AG04450 (cell line): ENCODE results near the gene CCL4. TPM values are rescaled to one million over a fixed set of nuclear protein-coding genes. Genes with fewer than 3 reads are reported as not detected.

ENCODE experiments used
- CTCF ChIA-PET: fragments of 300-600, 350-600 bp; formaldehyde crosslinking; extraction: SDS; loops from one replicate; lab custom pipeline; 2022; ENCODE audit warnings: antibody characterized with exemption, inconsistent platforms; lab: Charles Lee
- POLR2A ChIA-PET: fragments of 350-600 bp; formaldehyde crosslinking; extraction: SDS; loops from one replicate; lab custom pipeline; 2021; ENCODE audit warnings: antibody characterized with exemption, inconsistent platforms; lab: Yijun Ruan, JAX
- DNase-seq: peaks from one replicate; pipeline ENCODE4 v3.0.0-alpha.2; 2011; ENCODE audit warnings: low read depth, low spot score
- H3K27ac ChIP-seq: one replicate; pipeline ENCODE4 v1.5.1; 2012; ENCODE audit warnings: low read depth, low read length, control low read depth
- H3K27me3 ChIP-seq: one replicate; pipeline ENCODE4 v1.6.0; 2012; ENCODE audit warnings: low read length; ENCODE audit not compliant: control insufficient read depth, insufficient read depth
- H3K4me3 ChIP-seq: 2 replicates; pipeline ENCODE4 v1.5.1; 2011; ENCODE audit warnings: mild to moderate bottlenecking, low read depth, low read length, control low read depth
- H3K9me3 ChIP-seq: 2 replicates; pipeline ENCODE4 v1.5.1; 2012; ENCODE audit warnings: low read length; ENCODE audit not compliant: control insufficient read depth, insufficient read depth
- polyA plus RNA-seq: library from polyadenylated mRNA; depleted of rRNA; stranded (reverse); fragments of >200 nt; gene quantifications from 2 replicates; pipeline ENCODE4 v1.2.3, GENCODE V29; 2011; rRNA removed
- small RNA-seq: library from RNA; depleted of rRNA; stranded (forward); fragments of <200 nt; gene quantifications from one replicate; pipeline ENCODE3, GENCODE V24; 2012; ENCODE audit warnings: low read depth; ENCODE audit not compliant: insufficient read length
- TF ChIP-seq, protein P1 (sequence below): IDR thresholded peaks from 2 replicates; pipeline ENCODE4 v1.5.1; 2011; ENCODE audit warnings: low read depth, low read length, control low read depth, inconsistent platforms

Gene CCL4
- polyA plus RNA-seq, 1 experiment = not detected

DNA sequence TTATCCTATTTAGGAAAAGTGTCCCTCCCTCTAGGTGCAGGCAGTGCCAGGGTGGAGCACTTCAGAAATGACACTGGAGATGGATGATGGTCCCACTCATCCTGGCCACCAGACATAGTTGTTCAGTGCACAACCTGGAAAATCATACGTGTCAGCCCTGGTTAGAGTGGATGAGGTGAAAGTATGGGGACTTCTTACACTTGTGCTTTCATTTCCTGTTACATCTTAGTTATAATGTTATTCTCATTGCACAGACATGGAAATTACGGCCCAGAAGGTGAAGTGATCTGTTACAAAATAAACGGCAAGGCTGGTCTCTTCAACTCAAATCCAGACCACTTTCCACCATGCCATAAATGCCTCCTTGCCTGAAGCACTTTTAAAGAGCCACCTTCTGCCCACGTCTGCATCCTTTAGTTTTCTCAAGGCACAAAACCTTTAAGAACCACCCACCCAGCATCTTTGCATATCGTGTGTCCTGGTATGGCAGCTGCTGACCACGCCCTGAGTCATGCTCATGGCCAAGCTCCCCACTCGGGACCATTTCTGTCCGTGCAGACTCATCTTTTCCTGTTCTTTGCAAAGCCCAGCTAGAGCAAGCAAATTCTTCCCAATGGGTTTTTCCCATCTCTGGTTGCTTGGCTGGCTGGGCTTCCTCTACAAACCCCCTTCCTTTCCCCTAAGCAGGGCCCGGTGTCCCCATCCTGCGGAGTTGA lies 50.4 kb downstream of the CCL4 start:
- Histone ChIP-seq H3K27me3 (peaks cover 8% of the 10 kb centered on the region), H3K4me3 (no peak overlapping the region), H3K27ac (no peak overlapping the region), H3K9me3 (no peaks in the 10 kb centered on the region)
- no peak for DNase-seq
- ChIA-PET CTCF (no interaction called here), POLR2A (no interaction called here)
- TF ChIP-seq, protein P1, sequence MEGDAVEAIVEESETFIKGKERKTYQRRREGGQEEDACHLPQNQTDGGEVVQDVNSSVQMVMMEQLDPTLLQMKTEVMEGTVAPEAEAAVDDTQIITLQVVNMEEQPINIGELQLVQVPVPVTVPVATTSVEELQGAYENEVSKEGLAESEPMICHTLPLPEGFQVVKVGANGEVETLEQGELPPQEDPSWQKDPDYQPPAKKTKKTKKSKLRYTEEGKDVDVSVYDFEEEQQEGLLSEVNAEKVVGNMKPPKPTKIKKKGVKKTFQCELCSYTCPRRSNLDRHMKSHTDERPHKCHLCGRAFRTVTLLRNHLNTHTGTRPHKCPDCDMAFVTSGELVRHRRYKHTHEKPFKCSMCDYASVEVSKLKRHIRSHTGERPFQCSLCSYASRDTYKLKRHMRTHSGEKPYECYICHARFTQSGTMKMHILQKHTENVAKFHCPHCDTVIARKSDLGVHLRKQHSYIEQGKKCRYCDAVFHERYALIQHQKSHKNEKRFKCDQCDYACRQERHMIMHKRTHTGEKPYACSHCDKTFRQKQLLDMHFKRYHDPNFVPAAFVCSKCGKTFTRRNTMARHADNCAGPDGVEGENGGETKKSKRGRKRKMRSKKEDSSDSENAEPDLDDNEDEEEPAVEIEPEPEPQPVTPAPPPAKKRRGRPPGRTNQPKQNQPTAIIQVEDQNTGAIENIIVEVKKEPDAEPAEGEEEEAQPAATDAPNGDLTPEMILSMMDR = no peak

Small RNAs within 50 kb of the gene (small RNA-seq; reads per million reads assigned to genes)
- not detected for gene RN7SL301P

Other genes with a start within 250 kb of the CCL4 start
- gene HEATR9, start 234.9 kb upstream of the CCL4 start, polyA plus RNA-seq = not detected in 2 replicates
- not detected in 2 replicates for gene CCL5, start 223.5 kb upstream of the CCL4 start, polyA plus RNA-seq
- gene RDM1, start 173.1 kb upstream of the CCL4 start, polyA plus RNA-seq = not detected in 2 replicates
- gene LYZL6, start 160.1 kb upstream of the CCL4 start, polyA plus RNA-seq = not detected in 2 replicates
- not detected in 2 replicates for gene CCL16, start 122.3 kb upstream of the CCL4 start, polyA plus RNA-seq
- not detected in 2 replicates for gene CCL14, start 117.1 kb upstream of the CCL4 start, polyA plus RNA-seq
- not detected in 2 replicates for gene CCL15, start 102.3 kb upstream of the CCL4 start, polyA plus RNA-seq
- gene CCL23, start 85.9 kb upstream of the CCL4 start, polyA plus RNA-seq = not detected in 2 replicates
- gene CCL18, start 39.6 kb upstream of the CCL4 start, polyA plus RNA-seq = not detected in 2 replicates
- gene CCL3, start 13.7 kb upstream of the CCL4 start, polyA plus RNA-seq = not detected in 2 replicates
- 1.2 and 1.3 TPM in 2 replicates for gene TBC1D3B, start 72.8 kb downstream of the CCL4 start, polyA plus RNA-seq
- gene CCL3L1, start 92.9 kb downstream of the CCL4 start, polyA plus RNA-seq = not detected in 2 replicates
- gene CCL4L2, start 107.2 kb downstream of the CCL4 start, polyA plus RNA-seq = not detected in 2 replicates
- gene TBC1D3I, start 160.7 kb downstream of the CCL4 start, polyA plus RNA-seq = 0.10 and 0.19 TPM in 2 replicates
- gene TBC1D3G, start 220.1 kb downstream of the CCL4 start, polyA plus RNA-seq = not detected in 2 replicates